ENCODE data around the gene SIRPD. TPM values are rescaled to one million over a fixed set of nuclear protein-coding genes. Genes with fewer than 3 reads are reported as not detected.

Gene SIRPD
- 10 to 100 TPM; 19.1 to 46.7 TPM for total RNA-seq
- 91.3 TPM for polyA plus RNA-seq (ENCODE audit: insufficient read depth, low read depth, low replicate concordance)
- long read RNA-seq, donor 1 = 0 reads
- long read RNA-seq, donor 2 = 0 reads

GRCh38 chr20:1557605-1558004 lies at the start of gene SIRPD:
Gene SIRPD, minus strand, starts transcription at chr20:1557705. Its CDS starts 52 bp downstream, at chr20:1557653.
- no peak for TF ChIP-seq CTCF (IDR thresholded peaks at IDR 0.05)
- TF ChIP-seq POLR2A (IDR thresholded peaks at IDR 0.05) = no peak
- H3K27me3 ChIP-seq = no peaks in the 10 kb centered on the region
- no peak for DNase-seq

GRCh38 chr20:1600736-1601135 lies 43.2 kb upstream of the SIRPD start:
- TF ChIP-seq POLR2A (IDR thresholded peaks at IDR 0.05) = no peak
- no peak for TF ChIP-seq CTCF (IDR thresholded peaks at IDR 0.05)
- no peaks in the 10 kb centered on the region for H3K9me3 ChIP-seq
- H3K4me1 ChIP-seq = no peaks in the 10 kb centered on the region
- intact Hi-C loops (cut with DNase I; ENCODE audit: low total_unique reads) = no loop called here
- 82% methylated on average over 5 of the region's 5 CpGs; no CpG with 5 or more reads in 1 of the 2 donors for WGBS, 2 donors
- H3K36me3 ChIP-seq (ENCODE audit: low read depth, missing control alignments) = no peaks in the 10 kb centered on the region
- H3K27ac ChIP-seq = no peak overlapping the region
- DNase-seq = no peak
- no peaks in the 10 kb centered on the region for H3K27me3 ChIP-seq
- H3K4me3 ChIP-seq = no peak overlapping the region

More at GRCh38 chr20:1557605-1558004, at the start of gene SIRPD:
- H3K9me3 ChIP-seq = no peaks in the 10 kb centered on the region
- no peaks in the 10 kb centered on the region for H3K36me3 ChIP-seq (ENCODE audit: low read depth, missing control alignments)
- H3K4me1 ChIP-seq = no peaks in the 10 kb centered on the region
- 71 to 81% methylated on average over 2 of the region's 2 CpGs for WGBS, 2 donors
- intact Hi-C loops (cut with DNase I; ENCODE audit: low total_unique reads) = no loop called here
- no peak within 1 kb of the TSS for H3K27ac ChIP-seq
- H3K4me3 ChIP-seq = no peak within 1 kb of the TSS

- Histone ChIP-seq H3K36me3 (ENCODE audit: low read depth, missing control alignments) (no peaks in the 10 kb centered on the region), H3K27me3 (no peaks in the 10 kb centered on the region), H3K4me3 (no peak overlapping the region), H3K9me3 (no peaks in the 10 kb centered on the region), H3K4me1 (no peaks in the 10 kb centered on the region), H3K27ac (no peak overlapping the region)
- no peak for DNase-seq
- TF ChIP-seq POLR2A (IDR thresholded peaks at IDR 0.05) (no peak), CTCF (IDR thresholded peaks at IDR 0.05) (no peak)
- WGBS, 2 donors = 86% methylated on average over 1 of the region's 1 CpG; no CpG with 5 or more reads in 1 of the 2 donors
- intact Hi-C loops (cut with DNase I; ENCODE audit: low total_unique reads) = no loop called here
These were observed 37.8 kb upstream of the SIRPD start for GRCh38 chr20:1595333-1595732.

- no peak overlapping the region for H3K27ac ChIP-seq
- no peaks in the 10 kb centered on the region for H3K9me3 ChIP-seq
- 65% methylated on average over 9 of the region's 9 CpGs; no CpG with 5 or more reads in 1 of the 2 donors for WGBS, 2 donors
- peak; percentile 15 for DNase-seq
- no peaks in the 10 kb centered on the region for H3K4me1 ChIP-seq
- H3K36me3 ChIP-seq (ENCODE audit: low read depth, missing control alignments) = no peaks in the 10 kb centered on the region
- intact Hi-C loops (cut with DNase I; ENCODE audit: low total_unique reads) = no loop called here
- no peaks in the 10 kb centered on the region for H3K27me3 ChIP-seq
- TF ChIP-seq CTCF (IDR thresholded peaks at IDR 0.05) (no peak), POLR2A (IDR thresholded peaks at IDR 0.05) (no peak)
- no peak overlapping the region for H3K4me3 ChIP-seq
These were observed 31.3 kb upstream of the SIRPD start for GRCh38 chr20:1588533-1589460.
